Osteocyte (in vitro differentiated cells): ENCODE results near the gene DCBLD2. TPM values are rescaled to one million over a fixed set of nuclear protein-coding genes. Genes with fewer than 3 reads are reported as not detected.

Experiments used
- DNase-seq: peaks from one replicate; pipeline ENCODE4 v3.0.0; 2021; ENCODE audit warnings: mixed read lengths; ENCODE audit not compliant: unreplicated experiment; ENCODE audit errors: extremely low spot score
- H3K27ac Mint-ChIP-seq: one replicate; pipeline ENCODE4 v1.8.0; 2021; ENCODE audit warnings: mild to moderate bottlenecking, mixed read lengths; ENCODE audit not compliant: unreplicated experiment
- H3K27me3 Mint-ChIP-seq: one replicate; pipeline ENCODE4 v1.8.0; 2021; ENCODE audit warnings: mixed read lengths; ENCODE audit not compliant: unreplicated experiment
- H3K36me3 Mint-ChIP-seq: one replicate; pipeline ENCODE4 v1.8.0; 2021; ENCODE audit warnings: mixed read lengths; ENCODE audit not compliant: unreplicated experiment
- H3K4me1 Mint-ChIP-seq: one replicate; pipeline ENCODE4 v1.8.0; 2021; ENCODE audit warnings: mixed read lengths; ENCODE audit not compliant: unreplicated experiment
- H3K4me3 Mint-ChIP-seq: one replicate; pipeline ENCODE4 v1.8.0; 2021; ENCODE audit warnings: mild to moderate bottlenecking, moderate library complexity, mixed read lengths; ENCODE audit not compliant: unreplicated experiment
- H3K9me3 Mint-ChIP-seq: one replicate; pipeline ENCODE4 v1.8.0; 2021; ENCODE audit warnings: mixed read lengths; ENCODE audit not compliant: unreplicated experiment
- CTCF ChIP-seq: fragments of 200-600 bp; sonication (generic); IDR thresholded peaks from 2 replicates; pipeline ENCODE4 v1.5.0; 2021; ENCODE audit warnings: antibody characterized with exemption, mild to moderate bottlenecking, moderate library complexity
- total RNA-seq: library from RNA; stranded (reverse); gene quantifications from 2 replicates; pipeline ENCODE4 v1.2.1, GENCODE V29; 2021

DCBLD2 gene
- total RNA-seq, 1 donor from 2014 or later = 83.2 TPM

DNA sequence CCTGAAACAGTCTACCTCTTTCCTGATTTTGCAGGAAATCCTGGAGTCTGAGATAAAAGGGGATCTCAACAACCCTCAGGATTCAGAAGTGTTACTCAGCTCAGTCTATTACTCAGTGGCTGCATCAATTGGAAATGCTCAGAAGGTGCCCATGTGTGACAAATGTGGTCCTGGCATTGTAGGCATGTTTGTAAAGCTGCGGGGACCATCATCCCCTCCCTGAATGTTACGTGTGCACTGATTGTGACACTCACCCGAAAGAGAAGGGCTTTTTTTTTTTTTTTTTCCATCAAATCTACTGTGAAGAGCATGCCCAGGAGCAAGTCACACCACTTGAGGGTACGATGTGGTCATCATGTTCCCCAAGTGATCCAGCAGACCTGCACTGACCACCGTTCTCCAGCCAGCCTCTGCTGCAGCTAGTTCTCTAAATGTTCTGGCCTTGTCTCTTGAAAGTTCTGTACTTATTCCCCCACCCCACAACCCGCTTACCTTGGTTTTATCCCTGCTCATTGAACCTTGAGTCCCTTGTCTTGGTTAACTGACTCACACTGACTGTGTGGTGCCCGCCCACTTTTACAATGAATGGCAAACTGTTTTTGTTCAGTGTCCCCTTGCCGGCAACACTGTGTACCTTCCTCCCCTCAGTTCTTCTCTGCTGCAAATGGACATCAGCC lies 118.5 kb downstream of the DCBLD2 start:
- Mint-ChIP-seq H3K9me3 (no peaks in the 10 kb centered on the region), H3K27me3 (no peaks in the 10 kb centered on the region), H3K36me3 (no peaks in the 10 kb centered on the region), H3K4me1 (peaks cover 47% of the 10 kb centered on the region), H3K27ac (no peak overlapping the region), H3K4me3 (no peak overlapping the region)
- TF ChIP-seq CTCF = no peak
- DNase-seq = no peak

DNA sequence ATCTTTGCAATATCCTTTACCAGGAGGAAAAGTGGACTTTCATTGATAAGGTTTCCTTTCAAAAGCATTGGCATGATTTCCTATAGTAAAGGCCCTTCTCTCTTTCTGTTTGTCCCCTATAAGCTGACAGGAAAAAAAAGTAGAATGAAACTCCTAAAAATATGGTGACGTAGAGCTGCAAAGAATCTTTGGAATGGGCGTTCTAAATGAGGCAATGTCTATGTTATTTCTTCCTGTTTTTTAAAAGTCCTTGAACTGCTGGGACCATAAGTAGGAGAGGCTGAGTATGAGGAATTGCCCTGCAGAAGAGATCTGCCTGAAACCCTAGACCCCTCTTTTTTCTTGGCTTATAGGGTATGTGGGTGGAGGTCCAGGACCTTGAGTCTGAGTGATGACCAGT lies 121.2 kb downstream of the DCBLD2 start:
- no peak for DNase-seq
- peaks cover 2% of the 10 kb centered on the region for H3K36me3 Mint-ChIP-seq
- H3K4me3 Mint-ChIP-seq = no peak overlapping the region
- peaks cover 34% of the 10 kb centered on the region for H3K4me1 Mint-ChIP-seq
- H3K27ac Mint-ChIP-seq = no peak overlapping the region
- H3K9me3 Mint-ChIP-seq = no peaks in the 10 kb centered on the region
- no peak for TF ChIP-seq CTCF
- no peaks in the 10 kb centered on the region for H3K27me3 Mint-ChIP-seq

DNA sequence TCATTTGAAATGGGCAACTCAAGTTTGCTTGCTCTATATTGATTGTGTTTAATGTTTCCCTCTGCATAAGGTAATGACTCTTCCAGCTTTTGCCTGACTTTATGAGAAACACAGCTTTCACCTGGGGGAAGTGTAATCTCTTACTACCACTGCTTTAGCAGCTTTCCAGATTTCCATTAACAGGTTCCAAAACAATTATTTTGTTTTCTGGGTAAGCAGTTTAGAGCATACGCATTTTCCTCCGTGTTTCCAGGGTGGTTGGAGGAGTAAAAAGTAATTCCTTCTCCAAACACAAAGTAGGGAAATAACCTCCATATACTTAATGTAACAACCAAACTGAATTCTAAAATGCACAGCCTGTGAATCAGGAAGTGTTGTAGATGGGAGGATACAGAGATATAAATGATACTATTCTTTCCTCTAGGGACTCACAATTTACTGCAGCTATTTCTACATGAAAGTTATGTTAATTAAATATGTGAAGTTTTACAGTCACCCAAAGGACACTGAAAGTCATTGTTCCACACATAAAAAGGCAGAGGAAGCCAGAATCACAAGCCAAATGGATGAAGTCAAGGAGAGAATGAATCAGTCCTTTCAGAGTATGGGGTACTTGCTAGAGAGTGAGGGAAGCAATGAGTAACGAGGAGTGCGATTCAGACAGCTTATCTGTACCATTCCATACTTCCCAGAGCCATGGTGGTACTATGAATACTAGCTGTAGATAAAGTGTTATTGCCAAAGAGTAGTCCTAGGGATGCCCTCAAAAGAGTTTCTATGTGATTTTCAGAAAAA lies 121.8 kb downstream of the DCBLD2 start:
- Mint-ChIP-seq H3K4me3 (no peak overlapping the region), H3K27ac (no peak overlapping the region), H3K9me3 (no peaks in the 10 kb centered on the region)

DNA sequence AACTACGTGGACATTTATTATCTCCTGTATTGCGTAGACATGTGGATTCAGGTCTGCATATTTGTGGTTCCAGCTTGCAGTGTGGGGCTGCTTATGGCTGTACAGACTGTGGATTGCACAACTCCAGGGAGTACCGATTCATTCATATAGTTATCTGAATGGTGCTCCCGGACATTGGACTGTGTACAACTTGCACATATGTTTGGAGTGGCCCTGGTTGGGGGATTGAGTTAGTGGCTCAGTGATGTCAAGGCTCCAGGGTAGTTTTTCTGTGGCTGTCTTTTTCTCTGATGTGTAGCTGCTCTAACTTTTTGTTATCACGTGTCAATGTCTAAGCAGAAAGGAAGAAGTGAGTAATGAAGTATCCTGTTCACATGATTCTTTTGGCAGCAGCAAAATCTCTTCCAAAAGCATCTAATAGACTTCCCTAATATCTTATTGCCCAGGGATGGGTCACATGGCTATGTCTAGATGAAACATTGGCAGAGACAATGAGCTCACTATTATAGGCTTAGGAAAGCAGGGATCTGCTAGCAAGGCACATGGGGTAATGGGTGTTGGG lies 122.6 kb downstream of the DCBLD2 start:
- no peak for TF ChIP-seq CTCF
- Mint-ChIP-seq H3K4me3 (no peak overlapping the region), H3K36me3 (peaks cover 2% of the 10 kb centered on the region), H3K9me3 (no peaks in the 10 kb centered on the region), H3K4me1 (peaks cover 21% of the 10 kb centered on the region), H3K27me3 (no peaks in the 10 kb centered on the region), H3K27ac (peak overlapping the region; percentile 17)
- no peak for DNase-seq

More for the DNA sequence above, 121.8 kb downstream of the DCBLD2 start:
- H3K27me3 Mint-ChIP-seq = no peaks in the 10 kb centered on the region
- peaks cover 28% of the 10 kb centered on the region for H3K4me1 Mint-ChIP-seq
- TF ChIP-seq CTCF = no peak
- no peak for DNase-seq
- H3K36me3 Mint-ChIP-seq = peaks cover 2% of the 10 kb centered on the region

DNA sequence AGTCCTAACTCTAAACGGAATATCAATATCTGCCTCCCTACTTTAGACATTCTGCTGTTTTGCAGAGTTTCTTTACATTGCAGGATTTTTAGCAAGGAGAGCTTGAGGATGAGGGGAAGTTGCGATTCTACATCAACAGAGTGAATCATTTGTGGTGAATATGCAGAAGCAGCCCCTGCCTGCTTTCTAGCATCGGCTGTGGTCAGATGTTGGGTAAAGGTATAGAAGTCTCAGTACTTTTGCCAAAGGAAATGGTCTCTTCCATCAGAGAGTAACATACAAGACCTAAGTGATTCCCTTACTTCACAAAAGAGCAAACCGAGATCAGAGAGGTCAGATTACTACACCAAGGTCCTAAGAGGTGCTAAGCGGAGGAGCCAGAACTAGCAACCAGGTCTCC lies 123.1 kb downstream of the DCBLD2 start:
- H3K9me3 Mint-ChIP-seq = no peaks in the 10 kb centered on the region
- H3K4me3 Mint-ChIP-seq = no peak overlapping the region
- H3K36me3 Mint-ChIP-seq = peaks cover 2% of the 10 kb centered on the region
- H3K4me1 Mint-ChIP-seq = peaks cover 20% of the 10 kb centered on the region
- H3K27me3 Mint-ChIP-seq = no peaks in the 10 kb centered on the region
- no peak for DNase-seq
- no peak for TF ChIP-seq CTCF
- no peak overlapping the region for H3K27ac Mint-ChIP-seq
